Colonic mucosa (tissue), 4 donors: ENCODE data around the gene WIPF2. TPM values are rescaled to one million over a fixed set of nuclear protein-coding genes. Genes with fewer than 3 reads are reported as not detected.

ENCODE experiments used
- DNase-seq: peaks from one replicate; pipeline ENCODE4 v3.0.0-alpha.2; 2020
- H3K27ac ChIP-seq: fragments of 200-600 bp; one replicate; pipeline ENCODE4 v1.8.0; 2021
- H3K27me3 ChIP-seq: fragments of 200-600 bp; one replicate; pipeline ENCODE4 v1.8.0; 2021
- H3K36me3 ChIP-seq: fragments of 200-600 bp; one replicate; pipeline ENCODE4 v1.8.0; 2021
- H3K4me1 ChIP-seq: fragments of 200-600 bp; one replicate; pipeline ENCODE4 v1.8.0; 2021; ENCODE audit warnings: mild to moderate bottlenecking
- H3K4me3 ChIP-seq: fragments of 200-600 bp; one replicate; pipeline ENCODE4 v1.8.0; 2021
- H3K9ac ChIP-seq, 2 donors: one replicate each; pipeline ENCODE4 v1.7.0; 2013; ENCODE audit warnings: control low read depth in 2 of 2, low read depth in 2 of 2, low read length in 2 of 2
- H3K9me3 ChIP-seq: fragments of 200-600 bp; one replicate; pipeline ENCODE4 v1.8.0; 2021
- intact Hi-C: fragments of 100-400 bp; cut with DNase I; formaldehyde crosslinking; loops from one replicate; pipeline ENCODE4 v1.14.1; 2022
- total RNA-seq, 2 donors: library from RNA; stranded (reverse); fragmentation: NEBNext Ultra II Directional in 1 of 2; extraction: Animal tissue kit (Norgen Biotek cat#: 25700) in 1 of 2; gene quantifications; one replicate each; pipeline ENCODE4 v1.2.1, GENCODE V29; 2021
- TF ChIP-seq, protein P1 (sequence below): fragments of 200-600 bp; IDR thresholded peaks from one replicate; pipeline ENCODE4 v1.8.0; 2022; ENCODE audit warnings: antibody characterized with exemption, mild to moderate bottlenecking
- donor health status: healthy.
- donor health status: DM: no; HTN: no; CAD: no.
- donor health status: DM: no; HTN: no; CAD: no.

Gene WIPF2, protein sequence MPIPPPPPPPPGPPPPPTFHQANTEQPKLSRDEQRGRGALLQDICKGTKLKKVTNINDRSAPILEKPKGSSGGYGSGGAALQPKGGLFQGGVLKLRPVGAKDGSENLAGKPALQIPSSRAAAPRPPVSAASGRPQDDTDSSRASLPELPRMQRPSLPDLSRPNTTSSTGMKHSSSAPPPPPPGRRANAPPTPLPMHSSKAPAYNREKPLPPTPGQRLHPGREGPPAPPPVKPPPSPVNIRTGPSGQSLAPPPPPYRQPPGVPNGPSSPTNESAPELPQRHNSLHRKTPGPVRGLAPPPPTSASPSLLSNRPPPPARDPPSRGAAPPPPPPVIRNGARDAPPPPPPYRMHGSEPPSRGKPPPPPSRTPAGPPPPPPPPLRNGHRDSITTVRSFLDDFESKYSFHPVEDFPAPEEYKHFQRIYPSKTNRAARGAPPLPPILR
- total RNA-seq = 10 to 100 TPM; 34.5 to 42.0 TPM

DNA sequence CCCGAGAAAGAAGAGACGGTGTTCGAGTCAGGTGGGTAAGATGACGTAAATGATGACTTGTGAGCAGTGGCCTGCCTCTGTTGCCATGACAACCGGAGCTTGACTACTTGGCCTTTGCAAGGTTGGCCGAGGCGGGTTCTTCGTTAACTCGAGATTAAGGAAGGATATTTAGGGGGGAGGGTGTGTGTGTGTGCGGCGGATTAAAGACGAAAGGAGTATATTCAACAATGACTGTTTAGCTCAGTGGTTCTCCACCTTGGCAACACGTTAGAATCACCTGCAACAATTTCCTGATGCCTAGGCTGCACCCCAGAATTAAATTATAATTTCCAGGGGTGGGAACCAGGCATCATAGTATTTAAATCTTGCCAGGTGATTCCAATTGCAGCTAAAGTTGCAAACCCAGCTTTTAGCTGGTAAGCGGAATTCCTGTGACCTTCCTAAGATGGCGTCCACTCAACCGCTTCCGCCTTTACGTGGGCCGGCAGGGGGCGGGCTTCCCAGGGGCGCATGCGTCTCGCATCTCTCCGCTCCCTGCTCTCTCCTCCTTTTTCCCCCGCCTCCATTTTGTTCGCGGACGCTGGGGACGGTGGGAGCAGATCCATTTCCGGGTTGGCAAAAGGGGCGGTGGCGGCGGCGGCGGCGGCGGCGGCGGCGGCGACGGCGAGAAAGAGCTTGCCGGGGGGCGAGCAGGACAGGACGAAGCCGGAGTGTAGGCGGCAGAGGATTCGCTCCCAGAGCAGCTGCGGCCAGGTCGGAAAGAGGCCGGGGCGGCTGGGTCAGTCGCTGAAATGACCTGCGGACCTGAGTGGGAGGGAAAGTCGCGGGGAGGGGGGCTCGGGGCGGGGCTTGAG is at the start of gene WIPF2:
Gene WIPF2, plus strand, starts transcription at position 565 of the 854 bp plus-strand sequence. CDS start 37,156 bp downstream, outside the sequence.
- intact Hi-C loops = no loop called here

GRCh38 chr17:40170325-40170724 is 48.8 kb upstream of the WIPF2 start:
- H3K4me3 ChIP-seq = no peak overlapping the region
- H3K36me3 ChIP-seq = peaks cover 24% of the 10 kb centered on the region
- no peak overlapping the region for H3K9ac ChIP-seq
- TF ChIP-seq, protein P1, sequence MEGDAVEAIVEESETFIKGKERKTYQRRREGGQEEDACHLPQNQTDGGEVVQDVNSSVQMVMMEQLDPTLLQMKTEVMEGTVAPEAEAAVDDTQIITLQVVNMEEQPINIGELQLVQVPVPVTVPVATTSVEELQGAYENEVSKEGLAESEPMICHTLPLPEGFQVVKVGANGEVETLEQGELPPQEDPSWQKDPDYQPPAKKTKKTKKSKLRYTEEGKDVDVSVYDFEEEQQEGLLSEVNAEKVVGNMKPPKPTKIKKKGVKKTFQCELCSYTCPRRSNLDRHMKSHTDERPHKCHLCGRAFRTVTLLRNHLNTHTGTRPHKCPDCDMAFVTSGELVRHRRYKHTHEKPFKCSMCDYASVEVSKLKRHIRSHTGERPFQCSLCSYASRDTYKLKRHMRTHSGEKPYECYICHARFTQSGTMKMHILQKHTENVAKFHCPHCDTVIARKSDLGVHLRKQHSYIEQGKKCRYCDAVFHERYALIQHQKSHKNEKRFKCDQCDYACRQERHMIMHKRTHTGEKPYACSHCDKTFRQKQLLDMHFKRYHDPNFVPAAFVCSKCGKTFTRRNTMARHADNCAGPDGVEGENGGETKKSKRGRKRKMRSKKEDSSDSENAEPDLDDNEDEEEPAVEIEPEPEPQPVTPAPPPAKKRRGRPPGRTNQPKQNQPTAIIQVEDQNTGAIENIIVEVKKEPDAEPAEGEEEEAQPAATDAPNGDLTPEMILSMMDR = no peak
- no peaks in the 10 kb centered on the region for H3K27me3 ChIP-seq
- DNase-seq = no peak
- no peaks in the 10 kb centered on the region for H3K4me1 ChIP-seq
- H3K27ac ChIP-seq = no peak overlapping the region
- intact Hi-C loops = no loop called here
- no peaks in the 10 kb centered on the region for H3K9me3 ChIP-seq

More for the DNA sequence above, at the start of gene WIPF2:
- H3K9me3 ChIP-seq = no peaks in the 10 kb centered on the region
- no peaks in the 10 kb centered on the region for H3K27me3 ChIP-seq
- H3K27ac ChIP-seq = peak within 1 kb of the TSS; percentile 82
- peak within 1 kb of the TSS; percentile 61 for H3K4me3 ChIP-seq
- peaks cover 3% of the 10 kb centered on the region for H3K4me1 ChIP-seq
- H3K36me3 ChIP-seq = no peaks in the 10 kb centered on the region
- TF ChIP-seq, protein P1 = peak; percentile 66
- DNase-seq = peak; percentile 98
- H3K9ac ChIP-seq = peak within 1 kb of the TSS; percentile 87 to 89

DNA sequence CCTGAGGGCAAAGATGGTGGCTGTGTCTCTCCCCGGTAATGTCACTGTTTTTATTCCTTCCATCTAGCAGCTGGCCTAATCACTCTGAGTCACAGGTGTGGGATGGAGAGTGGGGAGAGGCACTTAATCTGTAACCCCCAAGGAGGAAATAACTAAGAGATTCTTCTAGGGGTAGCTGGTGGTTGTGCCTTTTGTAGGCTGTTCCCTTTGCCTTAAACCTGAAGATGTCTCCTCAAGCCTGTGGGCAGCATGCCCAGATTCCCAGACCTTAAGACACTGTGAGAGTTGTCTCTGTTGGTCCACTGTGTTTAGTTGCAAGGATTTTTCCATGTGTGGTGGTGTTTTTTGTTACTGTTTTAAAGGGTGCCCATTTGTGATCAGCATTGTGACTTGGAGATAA is 47.4 kb upstream of the WIPF2 start:
- Histone ChIP-seq H3K9me3 (no peaks in the 10 kb centered on the region), H3K9ac (no peak overlapping the region), H3K4me1 (peaks cover 2% of the 10 kb centered on the region), H3K27me3 (no peaks in the 10 kb centered on the region), H3K27ac (no peak overlapping the region), H3K36me3 (peaks cover 24% of the 10 kb centered on the region), H3K4me3 (no peak overlapping the region)
- TF ChIP-seq, protein P1 = no peak
- intact Hi-C loops = no loop called here
- DNase-seq = no peak

- intact Hi-C loops = no loop called here
- Histone ChIP-seq H3K4me3 (no peak overlapping the region), H3K4me1 (peaks cover 6% of the 10 kb centered on the region), H3K9me3 (no peaks in the 10 kb centered on the region), H3K27me3 (no peaks in the 10 kb centered on the region), H3K36me3 (peaks cover 15% of the 10 kb centered on the region), H3K27ac (no peak overlapping the region), H3K9ac (no peak overlapping the region)
- DNase-seq = no peak
- TF ChIP-seq, protein P1 = no peak
Measured at GRCh38 chr17:40173091-40173777, 45.9 kb upstream of the WIPF2 start.

DNA sequence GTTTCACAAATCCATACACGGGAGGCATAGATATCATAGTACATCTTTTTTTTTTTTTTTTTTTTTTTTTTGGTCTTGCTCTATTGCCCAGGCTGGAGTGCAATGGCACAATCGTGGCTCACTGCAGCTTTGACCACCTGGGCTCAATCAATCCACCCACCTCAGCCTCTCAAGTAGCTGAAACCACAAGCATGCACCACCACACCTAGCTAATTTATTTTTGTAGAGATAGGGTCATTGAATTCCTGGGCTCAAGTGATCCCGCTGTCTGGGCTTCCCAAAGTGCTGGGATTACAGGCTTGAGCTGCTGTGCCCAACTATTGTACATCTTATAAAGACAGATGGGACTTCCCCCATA is 45.3 kb upstream of the WIPF2 start:
- TF ChIP-seq, protein P1 = no peak
- peaks cover 15% of the 10 kb centered on the region for H3K36me3 ChIP-seq
- H3K9me3 ChIP-seq = no peaks in the 10 kb centered on the region
- no peak for DNase-seq
- no peak overlapping the region for H3K27ac ChIP-seq
- intact Hi-C loops = no loop called here
- H3K4me1 ChIP-seq = peaks cover 6% of the 10 kb centered on the region
- H3K4me3 ChIP-seq = no peak overlapping the region
- no peaks in the 10 kb centered on the region for H3K27me3 ChIP-seq
- no peak overlapping the region for H3K9ac ChIP-seq
